NCI-H1092 (cell line): ENCODE measurements around the gene DCLK1.

Source experiments
- DNase-seq: peaks from one replicate; lab custom pipeline; 2025; lab: John Stamatoyannopoulos, UW

Gene DCLK1

DNA sequence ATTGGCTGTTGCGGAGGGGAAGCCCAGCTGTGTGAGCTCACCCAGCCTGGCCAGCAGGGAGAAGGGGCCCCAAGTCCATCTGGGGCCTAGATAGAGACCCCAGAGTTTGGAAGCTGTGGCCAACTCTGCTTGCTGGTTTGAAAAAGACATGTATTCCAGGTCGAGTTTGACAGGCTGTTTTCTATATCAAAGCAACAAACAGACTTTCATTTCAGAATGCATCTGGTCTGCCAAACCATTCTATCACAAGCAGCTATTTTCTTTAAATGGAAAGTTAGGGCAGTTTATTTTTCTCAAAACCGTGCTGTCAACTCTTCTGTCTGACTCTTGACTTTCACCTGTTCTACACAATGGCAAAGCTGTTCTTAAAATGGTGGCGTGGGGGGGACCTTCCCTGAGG, 185.8 kb downstream of the DCLK1 start:
- DNase-seq: no peak

DNA sequence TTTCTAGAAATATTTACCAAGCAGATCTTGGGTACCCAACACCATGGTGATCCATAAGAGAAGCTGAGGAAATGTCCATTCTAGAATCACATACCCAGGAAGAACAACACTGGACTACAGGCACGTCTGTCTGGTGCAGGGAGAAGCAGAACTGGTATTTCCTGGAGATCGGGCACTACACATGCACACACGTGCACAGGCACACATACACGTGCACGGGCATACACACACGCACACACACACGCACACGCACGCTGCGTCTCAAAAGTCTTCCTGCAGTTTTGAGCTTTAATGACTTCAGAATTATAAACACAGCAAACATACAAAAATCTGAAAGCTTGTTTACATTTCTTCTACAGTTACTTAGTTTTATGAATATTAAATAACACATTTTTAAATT, 189.8 kb downstream of the DCLK1 start:
- no peak for DNase-seq

DNA sequence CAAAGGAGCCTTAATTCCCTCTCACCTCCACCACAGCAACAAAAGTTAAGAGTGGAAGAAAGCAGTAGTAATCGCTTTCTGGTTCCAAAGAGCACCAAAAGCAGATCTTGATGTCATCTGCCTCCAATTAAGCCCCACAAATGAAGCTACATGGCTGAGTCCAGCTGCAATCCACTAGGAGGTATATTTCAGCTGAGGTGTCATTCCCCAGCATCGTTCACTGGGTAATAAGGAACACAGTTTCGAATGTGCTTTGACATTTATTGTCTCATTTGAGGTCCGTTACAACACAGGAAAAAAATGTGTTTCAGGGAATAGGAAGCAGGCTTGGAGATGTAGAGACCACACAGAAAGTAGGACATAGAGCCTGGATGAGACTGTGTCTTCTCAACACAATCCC, 190.4 kb downstream of the DCLK1 start:
- no peak for DNase-seq

DNA sequence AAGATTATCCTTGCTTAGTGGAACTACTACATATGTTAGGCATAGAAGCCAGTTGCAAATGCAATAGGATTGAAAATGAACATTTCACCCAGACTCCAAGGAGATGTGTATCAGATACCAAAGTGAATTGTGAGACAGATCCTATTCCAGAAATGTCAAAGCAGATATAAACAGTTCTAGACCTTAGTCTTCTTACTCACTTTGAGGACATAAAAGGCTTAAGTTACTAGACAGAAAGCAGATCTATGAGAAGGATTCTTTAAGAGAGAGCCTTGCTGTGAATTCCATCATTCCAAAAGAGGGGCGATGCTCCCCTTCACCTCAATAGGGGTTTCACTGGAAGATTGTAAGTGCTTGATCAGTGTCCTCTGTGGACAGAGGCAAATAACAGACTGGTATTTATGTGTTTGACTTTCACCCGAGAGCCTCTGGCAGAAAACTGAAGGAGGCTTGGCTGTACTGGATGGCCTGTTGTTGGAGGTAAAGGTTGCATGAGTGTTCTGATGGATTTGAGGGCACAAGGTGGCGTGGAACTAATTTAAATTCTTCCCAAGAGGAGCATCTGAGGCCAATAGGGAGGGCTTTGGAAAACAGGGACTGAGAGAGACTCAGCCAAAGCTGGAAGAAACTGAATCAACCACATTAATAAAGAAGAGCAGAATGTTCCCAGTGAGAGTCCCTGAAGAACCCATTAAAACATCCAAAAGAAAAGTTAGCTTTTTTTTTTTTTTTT, 194.8 kb downstream of the DCLK1 start:
- no peak for DNase-seq

DNA sequence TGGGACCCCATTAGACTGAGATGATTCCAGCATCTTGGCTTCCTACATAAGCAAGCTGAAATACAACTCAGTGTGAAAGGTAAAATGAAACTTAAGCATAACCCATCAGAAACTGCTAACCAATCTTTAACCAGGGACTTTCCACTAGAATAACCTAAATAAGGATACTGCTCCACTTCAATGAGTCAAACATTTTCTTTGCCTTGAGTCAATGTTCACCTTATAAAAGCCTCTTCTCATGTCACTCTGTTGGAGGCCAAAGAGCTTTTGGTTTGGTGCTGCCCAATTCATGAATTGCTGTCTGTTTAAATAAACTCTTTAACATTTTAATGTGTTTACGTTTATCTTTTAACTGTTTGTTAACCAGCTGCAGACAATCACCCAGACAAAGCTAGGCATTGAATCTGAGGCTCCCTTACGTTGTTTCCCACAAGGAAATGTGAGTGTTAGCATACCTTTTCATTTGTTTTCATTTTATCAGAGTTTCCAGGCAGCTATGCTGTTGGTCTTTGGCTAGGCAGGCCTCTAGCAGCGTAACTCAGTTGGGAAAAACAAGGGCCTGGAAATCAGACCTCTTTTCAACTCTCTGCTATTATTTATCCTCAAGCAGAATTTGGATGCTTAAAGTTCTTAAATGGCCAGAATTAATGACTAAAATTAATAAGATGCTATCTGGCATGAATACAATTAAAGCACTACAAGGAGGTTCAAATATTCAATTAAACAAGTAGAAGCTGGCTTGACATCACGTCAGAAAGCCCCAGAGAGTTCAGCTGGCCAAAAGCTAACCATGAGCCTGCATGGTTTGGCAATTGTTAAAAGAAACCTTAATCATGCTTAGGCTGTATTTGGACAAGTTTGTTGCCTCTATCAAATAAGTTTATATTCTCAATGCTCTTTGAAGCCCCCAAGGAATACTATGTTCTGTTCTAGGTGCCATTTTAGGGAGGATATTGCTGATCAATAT, 200.2 kb downstream of the DCLK1 start:
- DNase-seq: no peak

DNA sequence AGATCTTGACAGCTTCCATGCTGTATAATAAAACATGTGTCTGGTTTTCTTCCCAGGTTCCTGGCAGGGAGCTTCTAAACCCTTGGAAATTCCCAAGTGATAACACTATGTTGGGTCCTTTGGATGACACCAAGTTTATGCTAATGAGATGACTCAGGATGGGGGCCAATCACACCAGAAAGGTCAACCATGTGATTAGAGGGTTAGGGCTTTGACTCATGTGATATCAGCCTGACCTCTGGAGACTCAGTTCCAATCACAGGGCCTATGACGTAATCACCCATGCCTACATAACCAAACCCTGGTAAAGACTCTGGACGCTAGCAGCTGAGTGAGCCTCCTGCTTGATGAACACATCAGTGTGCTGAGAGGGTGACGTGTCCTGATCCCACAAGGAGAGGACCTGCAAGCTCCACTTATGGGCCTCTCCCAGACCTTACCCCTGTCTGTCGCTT, 203.6 kb downstream of the DCLK1 start:
- DNase-seq: no peak

DNA sequence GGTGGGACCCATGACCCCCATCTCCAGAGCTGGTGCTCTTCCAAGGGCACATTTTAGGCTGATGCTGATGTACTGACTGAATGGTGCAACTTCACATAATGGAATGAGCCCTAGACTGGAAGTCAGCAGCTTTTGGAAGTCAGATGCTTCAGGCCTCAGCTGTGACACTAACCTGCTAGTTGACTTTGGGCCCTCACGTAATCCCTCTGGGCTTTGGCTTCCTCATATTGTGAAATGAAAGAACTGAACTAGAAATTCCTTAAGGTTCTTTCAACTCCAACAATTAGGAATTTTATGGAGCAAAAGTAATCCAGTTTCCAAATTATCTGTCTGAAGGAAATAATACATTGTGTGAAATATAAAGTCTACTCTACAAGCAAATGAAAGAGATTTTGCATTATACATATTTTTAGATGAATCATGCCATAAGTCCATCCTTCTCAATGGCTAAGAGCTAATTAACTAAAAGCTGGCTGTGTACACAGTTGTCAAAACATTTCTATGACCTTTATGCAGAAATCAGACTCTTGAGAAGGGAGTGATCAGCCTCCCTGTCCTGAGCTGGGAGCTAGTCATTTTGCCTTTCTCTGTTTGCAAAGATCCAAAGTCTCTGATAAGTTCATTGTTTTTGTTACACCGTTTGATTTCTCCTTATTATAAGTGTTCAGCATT, 204.2 kb downstream of the DCLK1 start:
- DNase-seq: no peak

DNA sequence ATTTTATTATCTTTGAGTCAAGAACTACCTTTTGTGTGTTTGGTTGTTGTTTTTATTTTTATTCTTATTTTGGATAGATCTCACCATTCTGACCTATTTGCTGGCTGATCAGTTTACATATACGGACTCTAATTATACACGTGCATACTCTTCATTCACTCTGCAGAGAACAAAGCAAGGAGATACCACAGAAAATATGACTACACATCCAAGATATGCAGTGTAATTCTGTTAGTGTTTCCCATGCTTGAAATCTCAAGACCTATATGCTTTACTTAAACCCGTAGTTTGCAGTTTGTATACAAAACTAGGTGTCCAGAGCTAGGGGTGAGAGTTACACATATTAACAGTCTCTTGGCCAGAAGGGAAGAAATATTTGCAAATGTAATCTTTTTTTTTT, 205.5 kb downstream of the DCLK1 start:
- DNase-seq: no peak

DNA sequence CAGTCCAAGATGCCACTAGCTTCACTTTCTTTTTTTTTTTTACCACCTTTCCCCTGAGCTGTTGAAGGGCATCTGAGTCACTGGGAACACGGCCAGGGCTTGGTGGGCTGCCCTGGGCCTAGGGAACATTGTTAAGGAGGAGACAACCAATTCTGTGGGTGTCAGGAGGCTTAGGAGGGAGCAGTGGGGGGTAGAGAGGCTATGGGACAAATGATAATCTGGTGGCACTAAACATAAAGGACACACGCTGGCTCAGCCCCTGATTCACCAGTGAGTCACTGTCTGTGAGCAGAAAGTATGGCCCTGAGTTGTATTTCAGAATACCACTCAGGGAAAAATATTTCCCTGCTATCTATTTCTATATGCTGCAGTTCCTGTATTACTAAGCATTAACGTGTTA, 207.8 kb downstream of the DCLK1 start:
- no peak for DNase-seq

DNA sequence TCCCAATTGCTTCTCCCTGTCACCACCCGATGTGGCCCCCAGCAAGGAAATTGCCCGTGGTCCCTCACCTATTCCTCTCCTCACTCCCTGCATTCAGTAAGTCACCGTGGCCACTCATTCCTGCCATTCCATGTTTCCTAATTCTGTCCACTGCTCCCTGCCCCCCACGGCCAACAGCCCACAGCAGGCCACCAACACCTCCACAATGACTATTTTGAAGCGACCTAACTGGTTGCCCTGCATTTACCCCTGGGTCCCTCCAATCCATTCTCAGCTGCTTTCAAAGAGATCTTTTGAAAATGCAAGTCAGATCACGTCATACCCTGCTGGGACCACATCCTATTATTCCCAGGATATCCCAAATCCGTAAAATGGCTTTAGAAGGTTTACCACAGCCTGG, 210.4 kb downstream of the DCLK1 start:
- DNase-seq: no peak

DNA sequence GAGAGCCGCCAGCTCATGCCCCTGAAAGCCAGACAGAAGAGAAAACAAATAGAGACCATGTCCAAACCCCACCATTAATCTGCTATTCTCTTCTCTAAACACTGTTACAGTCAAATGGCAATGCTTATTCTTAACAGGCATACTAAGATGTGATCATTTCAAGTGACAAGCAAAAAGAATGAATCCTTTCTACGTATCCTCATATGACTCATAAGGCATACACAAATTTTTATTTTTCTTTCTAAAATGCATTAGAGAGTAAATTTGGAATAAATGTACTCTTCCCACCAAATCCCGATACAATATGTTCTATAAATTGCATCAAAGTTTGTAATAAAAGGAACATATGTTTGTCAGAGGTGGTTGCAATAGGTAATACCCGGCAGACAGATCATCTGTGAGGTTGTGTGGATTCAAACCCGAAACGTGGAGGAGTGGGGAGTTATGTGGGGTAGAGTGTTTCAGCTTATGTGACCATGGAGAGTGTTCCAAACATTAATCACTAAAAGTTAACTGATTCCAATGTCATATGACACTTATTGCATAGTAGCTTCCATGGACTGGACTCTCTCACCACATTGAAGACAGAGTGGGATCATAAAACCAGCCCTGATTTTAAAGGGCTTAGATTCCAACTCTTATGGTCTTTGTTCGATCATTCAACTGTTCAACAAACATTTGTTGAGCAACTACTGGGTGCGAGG, 213.1 kb downstream of the DCLK1 start:
- no peak for DNase-seq

DNA sequence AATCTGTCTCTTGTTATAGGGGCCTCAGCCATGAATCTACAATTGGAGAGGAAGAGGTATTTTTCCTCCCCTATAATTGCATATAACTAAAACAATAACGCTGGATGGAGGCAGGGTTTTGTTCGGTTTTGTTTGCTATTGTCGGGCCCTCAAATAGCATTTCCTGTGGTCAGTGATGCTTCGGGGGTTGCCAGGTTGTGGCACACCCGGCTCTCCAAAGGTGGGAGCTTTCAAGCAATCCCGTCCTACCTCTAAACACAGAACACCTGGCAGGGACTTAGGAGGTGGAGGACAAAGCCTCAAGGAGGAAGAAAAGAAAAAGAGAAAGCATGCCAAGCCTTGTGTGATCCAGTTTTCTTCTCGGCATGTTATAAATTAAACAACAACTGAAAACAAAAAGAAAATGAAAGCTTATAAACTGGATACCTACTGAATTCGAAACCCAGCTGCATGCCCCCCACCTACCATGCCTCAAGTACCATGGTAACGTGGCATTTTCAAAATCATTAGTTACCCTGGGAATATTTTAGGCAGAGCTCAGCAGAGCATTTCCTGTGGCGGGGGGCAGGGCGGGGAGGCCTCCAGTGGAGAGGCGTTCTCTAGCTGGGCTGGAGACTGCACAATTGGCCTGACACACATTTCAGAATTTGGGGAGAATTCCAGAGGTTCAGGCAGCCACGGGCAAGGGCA, 213.8 kb downstream of the DCLK1 start:
- DNase-seq: no peak

DNA sequence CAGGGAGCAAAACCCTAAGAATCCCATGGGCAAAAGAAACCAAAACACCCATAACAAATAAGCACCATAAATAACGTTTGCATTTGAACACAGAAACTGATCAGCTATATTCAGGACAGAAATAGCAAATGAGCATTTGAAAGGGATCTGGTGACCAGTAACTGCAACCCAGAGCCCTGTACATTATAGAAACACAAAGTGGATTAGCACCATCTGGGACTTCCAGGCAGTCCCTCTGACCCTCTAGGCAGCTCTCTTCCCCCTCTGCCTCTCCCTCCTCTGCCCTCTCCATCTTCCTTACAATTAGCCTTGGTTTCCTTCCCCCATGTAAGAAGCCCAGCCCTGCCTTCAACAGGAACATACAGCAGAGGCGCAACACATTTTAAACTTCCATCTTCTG, 215.0 kb downstream of the DCLK1 start:
- no peak for DNase-seq

DNA sequence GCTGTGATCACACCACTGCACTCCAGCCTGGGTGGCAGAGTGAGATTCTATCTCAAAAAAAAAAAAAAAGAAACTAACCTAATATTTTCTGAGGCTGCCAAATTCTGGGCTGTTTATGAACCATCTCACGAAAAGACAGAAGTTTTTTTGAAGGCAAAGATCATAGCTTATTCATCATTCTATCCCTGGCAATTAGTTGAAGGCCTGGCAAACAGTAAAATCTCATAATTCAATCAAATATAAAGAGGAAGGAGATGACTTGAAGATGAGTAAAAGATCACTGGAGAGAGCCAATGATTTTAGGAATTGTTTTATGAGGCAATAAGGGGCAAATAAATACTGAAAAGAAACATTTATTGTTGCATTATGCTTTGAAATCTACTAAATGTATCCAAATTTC, 216.5 kb downstream of the DCLK1 start:
- no peak for DNase-seq

DNA sequence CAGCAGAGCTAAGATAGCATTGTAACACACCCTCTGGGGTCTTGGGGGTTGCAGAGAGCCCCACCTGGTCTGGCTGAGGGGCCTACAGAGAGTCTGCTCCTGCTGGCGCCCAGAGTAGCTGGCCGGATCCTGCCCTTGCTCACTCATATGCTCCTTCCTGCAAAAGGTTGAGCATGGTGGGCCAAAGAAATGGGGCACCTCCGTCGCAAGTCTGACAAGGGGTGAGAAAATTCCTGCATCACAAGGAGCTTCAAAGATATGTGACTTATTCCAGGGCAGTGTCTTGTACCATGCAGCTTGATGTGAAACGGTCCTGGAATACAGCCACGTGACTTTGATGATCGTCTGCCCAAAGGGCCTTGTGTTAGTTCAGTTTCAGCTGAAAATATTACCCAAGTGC, 218.3 kb downstream of the DCLK1 start:
- DNase-seq: no peak

DNA sequence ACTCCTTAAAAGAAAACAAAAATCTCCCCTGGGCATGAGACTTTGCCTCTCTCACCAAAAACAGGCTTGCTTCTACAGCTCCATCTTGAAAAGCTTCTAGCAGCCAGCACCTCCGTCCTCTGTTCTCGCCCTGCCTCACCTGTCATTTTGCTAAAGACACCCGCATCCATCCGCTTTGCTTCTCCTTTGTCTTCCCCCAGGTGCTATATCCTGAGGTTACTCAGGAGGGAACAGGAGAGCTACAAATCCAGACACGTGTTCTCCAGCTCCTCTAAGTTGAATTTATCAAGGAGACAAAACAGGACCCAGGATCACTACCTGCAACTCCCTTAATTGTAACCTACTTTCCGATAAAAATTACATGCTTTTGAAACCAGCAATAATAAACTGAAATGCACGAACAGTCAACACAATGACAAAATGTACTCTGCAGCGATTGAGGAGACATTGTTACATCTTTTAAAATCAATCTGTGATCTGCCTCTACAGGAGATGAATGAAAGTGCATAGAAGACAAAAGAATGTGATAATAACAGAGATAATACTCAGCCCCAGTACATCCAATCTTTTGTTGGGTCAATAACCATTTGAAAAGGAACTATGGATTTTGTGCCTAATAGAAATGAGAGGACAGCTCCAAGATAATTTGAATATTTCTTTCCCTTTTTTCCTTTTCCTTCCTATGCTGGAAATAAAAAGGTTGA, 221.2 kb downstream of the DCLK1 start:
- DNase-seq: no peak

DNA sequence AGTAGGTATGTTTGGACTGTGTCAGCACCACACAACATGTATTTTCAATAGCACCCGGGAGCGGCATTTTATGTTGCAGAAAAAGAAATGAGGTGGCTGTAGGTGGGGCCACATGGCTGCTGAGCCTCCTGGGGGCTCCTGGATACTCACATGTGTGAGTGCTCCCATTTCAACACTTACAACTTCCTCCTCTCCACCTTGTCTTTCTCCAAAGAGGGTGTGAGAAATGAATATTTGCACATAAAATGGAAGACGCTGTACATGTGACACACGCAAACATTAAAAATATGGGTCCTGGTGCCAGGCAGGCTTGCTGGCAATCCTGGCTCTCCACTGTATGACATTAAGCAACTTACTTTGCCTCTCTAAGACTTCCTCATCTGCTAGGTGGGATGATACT, 222.1 kb downstream of the DCLK1 start:
- no peak for DNase-seq

DNA sequence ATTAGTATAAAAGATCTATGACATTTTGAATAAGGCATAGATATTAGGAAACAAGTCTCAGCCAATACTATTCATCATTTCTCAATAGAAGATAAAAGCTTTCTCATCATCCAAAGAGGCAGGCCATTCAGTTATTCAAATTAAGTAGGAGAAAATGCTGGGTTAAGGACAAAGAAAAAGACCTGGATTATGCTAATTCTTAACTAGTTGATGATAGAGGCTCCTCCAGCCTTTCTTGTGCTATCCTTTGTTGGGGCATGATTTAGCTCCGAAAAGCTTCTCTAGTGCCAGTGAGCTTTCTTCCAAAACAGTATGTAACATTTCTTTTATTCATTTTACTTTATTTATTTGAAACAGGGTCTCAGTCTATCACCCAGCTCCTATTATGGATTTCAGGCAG, 223.0 kb downstream of the DCLK1 start:
- no peak for DNase-seq

DNA sequence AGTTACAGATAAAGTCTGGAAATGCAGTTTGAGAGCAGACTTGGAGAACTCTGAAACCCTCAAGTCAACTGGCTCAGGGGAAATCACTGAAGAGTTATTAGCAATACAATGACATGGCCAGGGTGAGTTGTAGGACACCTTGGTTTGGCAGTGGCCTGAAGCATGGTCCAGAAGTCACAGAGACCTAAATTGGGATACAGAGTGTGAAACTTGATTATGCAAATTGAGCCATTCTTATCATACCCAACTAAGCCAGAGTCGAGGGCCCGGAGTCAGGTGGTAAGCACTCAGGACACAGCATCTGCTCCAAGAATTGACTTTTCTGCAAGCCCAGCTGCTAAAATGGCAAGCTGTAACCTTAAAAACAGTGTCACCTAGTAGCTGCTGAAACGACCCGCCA, 224.5 kb downstream of the DCLK1 start:
- no peak for DNase-seq

DNA sequence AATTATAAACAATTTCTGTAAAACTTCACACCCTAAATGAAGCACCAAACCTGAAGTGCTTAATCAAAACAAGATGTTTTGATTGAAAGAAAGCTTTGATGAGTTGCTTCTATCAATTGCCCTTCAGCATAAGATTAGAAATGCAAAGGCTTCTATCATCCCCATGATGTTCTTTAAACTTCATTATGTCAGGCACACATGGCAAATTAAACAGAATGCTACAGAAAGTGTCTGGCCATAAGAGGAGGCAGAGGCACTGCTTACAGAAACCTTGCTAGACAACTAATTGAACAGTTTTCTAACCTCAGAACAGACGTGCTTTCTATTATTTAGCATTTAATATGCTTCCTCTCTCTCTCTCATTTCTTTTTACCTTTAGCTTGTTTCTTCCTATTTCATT, 228.1 kb downstream of the DCLK1 start:
- DNase-seq: no peak

DNA sequence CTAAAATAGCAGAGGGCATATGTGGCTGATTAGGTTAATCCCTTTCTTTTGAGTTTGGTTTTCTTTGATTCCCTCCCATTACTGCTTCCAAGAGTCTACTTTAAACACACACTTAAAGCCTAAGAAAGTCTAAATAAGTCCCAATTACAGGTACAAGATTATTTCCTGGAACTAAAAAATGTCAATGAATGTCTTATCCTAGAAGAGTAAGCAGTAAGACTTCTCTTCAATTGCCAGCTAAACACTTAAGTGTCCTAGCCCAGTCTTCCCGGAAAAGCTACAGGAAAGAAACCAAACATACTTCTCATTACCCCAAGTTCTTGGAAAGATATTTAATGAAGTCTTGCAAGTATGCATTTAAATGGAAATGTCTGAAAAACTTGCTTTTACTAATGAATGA, 233.1 kb downstream of the DCLK1 start:
- no peak for DNase-seq
